Measurements from ENCODE around the gene CD93.

The CD93 gene

GRCh38 chr20:23086056-23086566 is at the start of gene CD93:
Gene CD93, minus strand, starts transcription at chr20:23086324. Its CDS starts 132 bp downstream, at chr20:23086192.
- DNase-seq, result no peak

GRCh38 chr20:23133560-23133998 is 47.5 kb upstream of the CD93 start:
- DNase-seq, result no peak

- no peak for DNase-seq
Observed at GRCh38 chr20:23132930-23133559, 46.9 kb upstream of the CD93 start.

GRCh38 chr20:23132293-23132929 is 46.3 kb upstream of the CD93 start:
- DNase-seq, result no peak

GRCh38 chr20:23131766-23132165 is 45.6 kb upstream of the CD93 start:
- no peak for DNase-seq

GRCh38 chr20:23130622-23131140 is 44.6 kb upstream of the CD93 start:
- no peak for DNase-seq

GRCh38 chr20:23129891-23130621 is 43.9 kb upstream of the CD93 start:
- no peak for DNase-seq

GRCh38 chr20:23129266-23129665 is 43.1 kb upstream of the CD93 start:
- no peak for DNase-seq

GRCh38 chr20:23128461-23129125 is 42.5 kb upstream of the CD93 start:
- no peak for DNase-seq

GRCh38 chr20:23127506-23128279 is 41.6 kb upstream of the CD93 start:
- no peak for DNase-seq

- no peak for DNase-seq
Observed at GRCh38 chr20:23126281-23127061, 40.3 kb upstream of the CD93 start.

- no peak for DNase-seq
Observed at GRCh38 chr20:23125625-23126191, 39.6 kb upstream of the CD93 start.

- no peak for DNase-seq
Observed at GRCh38 chr20:23125159-23125558, 39.0 kb upstream of the CD93 start.

- no peak for DNase-seq
Observed at GRCh38 chr20:23123886-23124285, 37.8 kb upstream of the CD93 start.

GRCh38 chr20:23122796-23123655 is 36.9 kb upstream of the CD93 start:
- no peak for DNase-seq

GRCh38 chr20:23122321-23122720 is 36.2 kb upstream of the CD93 start:
- no peak for DNase-seq

GRCh38 chr20:23121751-23122320 is 35.7 kb upstream of the CD93 start:
- DNase-seq, result no peak

GRCh38 chr20:23120936-23121750 is 35.0 kb upstream of the CD93 start:
- no peak for DNase-seq

GRCh38 chr20:23120261-23120660 is 34.1 kb upstream of the CD93 start:
- no peak for DNase-seq
